Fibroblast of lung (primary cell): ENCODE results near the gene STMN1. TPM values are rescaled to one million over a fixed set of nuclear protein-coding genes. Genes with fewer than 3 reads are reported as not detected.

ENCODE experiments used
- DNase-seq, 2 donors: peaks; one replicate each; pipeline versions ENCODE4 v3.0.0 to v3.0.0-alpha.2; 2010; ENCODE audit warnings: low read depth in 2 of 2
- H2AFZ ChIP-seq: 2 replicates; pipeline ENCODE4 v1.5.1; 2012; ENCODE audit warnings: low read length, control low read depth, inconsistent platforms
- H3K27ac ChIP-seq: 2 replicates; pipeline ENCODE4 v1.5.1; 2011; ENCODE audit warnings: low read length, control low read depth; ENCODE audit not compliant: insufficient read depth
- H3K27me3 ChIP-seq: 2 replicates; pipeline ENCODE4 v1.5.1; 2011; ENCODE audit warnings: mild to moderate bottlenecking, low read length; ENCODE audit not compliant: control insufficient read depth, insufficient read depth
- H3K36me3 ChIP-seq: 2 replicates; pipeline ENCODE4 v1.5.1; 2011; ENCODE audit warnings: low read length; ENCODE audit not compliant: control insufficient read depth, insufficient read depth
- H3K4me1 ChIP-seq: 2 replicates; pipeline ENCODE4 v1.5.1; 2011; ENCODE audit warnings: low read length; ENCODE audit not compliant: control insufficient read depth, insufficient read depth; ENCODE audit errors: extremely low read depth
- H3K4me2 ChIP-seq: 2 replicates; pipeline ENCODE4 v1.5.1; 2011; ENCODE audit warnings: low read length, control low read depth; ENCODE audit not compliant: insufficient read depth; ENCODE audit errors: extremely low read depth
- H3K4me3 ChIP-seq, 4 experiments: fragments of 200-600 bp in 1 of 4; sonication (generic) in 1 of 4; replicated peaks in 1 of 4; 2 replicates each; pipeline ENCODE4 v1.5.1; 2011 to 2016; ENCODE audit warnings: low read length in 4 of 4, low read depth in 3 of 4, mild to moderate bottlenecking in 3 of 4, control low read depth in 2 of 4, inconsistent platforms in 1 of 4, mixed read lengths in 1 of 4; ENCODE audit not compliant: insufficient read depth in 1 of 4; ENCODE audit errors: control extremely low read depth in 1 of 4
- H3K79me2 ChIP-seq: 2 replicates; pipeline ENCODE4 v1.5.1; 2012; ENCODE audit warnings: mild to moderate bottlenecking, low read length, inconsistent platforms; ENCODE audit not compliant: control insufficient read depth, insufficient read depth
- H3K9ac ChIP-seq: 2 replicates; pipeline ENCODE4 v1.5.1; 2011; ENCODE audit warnings: mild to moderate bottlenecking, low read length, control low read depth; ENCODE audit not compliant: insufficient read depth
- H3K9me3 ChIP-seq: 2 replicates; pipeline ENCODE4 v1.5.1; 2012; ENCODE audit warnings: low read depth, low read length; ENCODE audit not compliant: control insufficient read depth, insufficient read depth
- H4K20me1 ChIP-seq: 2 replicates; pipeline ENCODE4 v1.5.1; 2011; ENCODE audit warnings: low read length; ENCODE audit not compliant: control insufficient read depth, insufficient read depth; ENCODE audit errors: extremely low read depth
- EZH2 ChIP-seq: IDR thresholded peaks from 2 replicates; pipeline ENCODE4 v1.5.1; 2012; ENCODE audit warnings: low read length, control low read depth, mild to moderate bottlenecking; ENCODE audit errors: missing control alignments
- polyA plus RNA-seq, 2 donors: library from polyadenylated mRNA; depleted of rRNA in 1 of 2; stranded (reverse) in 1 of 2; unstranded in 1 of 2; fragments of >200 nt; gene quantifications; 2 replicates each; pipeline ENCODE4 v1.2.1, GENCODE V29; 2011 to 2012; ENCODE audit warnings: missing spikeins in 1 of 2
- total RNA-seq: library from RNA; depleted of rRNA; stranded (reverse); fragments of >200 nt; gene quantifications from 2 replicates; pipeline ENCODE4 v1.2.1, GENCODE V29; 2014
- TF ChIP-seq, protein P1 (sequence below), 2 donors: IDR thresholded peaks in 1 of 2; conservative IDR thresholded peaks in 1 of 2; 1 replicate in 1 of 2; 2 replicates in 1 of 2; pipeline ENCODE4 v1.5.1; 2011 to 2012; ENCODE audit warnings: low read length in 2 of 2, control low read depth in 1 of 2, inconsistent platforms in 1 of 2, low read depth in 1 of 2, mild to moderate bottlenecking in 1 of 2

The STMN1 gene
- total and polyA plus RNA-seq, 2 donors (not counting 1 experiment from before 2014, with no cell fraction given) = 90.7 to 94.7 TPM

- Histone ChIP-seq H3K27me3 (no peaks in the 10 kb centered on the region), H2AFZ (no peak overlapping the region), H3K4me2 (no peak overlapping the region), H3K4me1 (no peaks in the 10 kb centered on the region), H3K36me3 (peaks cover under 1% of the 10 kb centered on the region), H3K27ac (no peak overlapping the region), H3K4me3 (no peak overlapping the region), H3K9ac (no peak overlapping the region), H3K79me2 (peaks cover 21% of the 10 kb centered on the region), H4K20me1 (no peaks in the 10 kb centered on the region), H3K9me3 (no peaks in the 10 kb centered on the region)
- TF ChIP-seq, protein P1, sequence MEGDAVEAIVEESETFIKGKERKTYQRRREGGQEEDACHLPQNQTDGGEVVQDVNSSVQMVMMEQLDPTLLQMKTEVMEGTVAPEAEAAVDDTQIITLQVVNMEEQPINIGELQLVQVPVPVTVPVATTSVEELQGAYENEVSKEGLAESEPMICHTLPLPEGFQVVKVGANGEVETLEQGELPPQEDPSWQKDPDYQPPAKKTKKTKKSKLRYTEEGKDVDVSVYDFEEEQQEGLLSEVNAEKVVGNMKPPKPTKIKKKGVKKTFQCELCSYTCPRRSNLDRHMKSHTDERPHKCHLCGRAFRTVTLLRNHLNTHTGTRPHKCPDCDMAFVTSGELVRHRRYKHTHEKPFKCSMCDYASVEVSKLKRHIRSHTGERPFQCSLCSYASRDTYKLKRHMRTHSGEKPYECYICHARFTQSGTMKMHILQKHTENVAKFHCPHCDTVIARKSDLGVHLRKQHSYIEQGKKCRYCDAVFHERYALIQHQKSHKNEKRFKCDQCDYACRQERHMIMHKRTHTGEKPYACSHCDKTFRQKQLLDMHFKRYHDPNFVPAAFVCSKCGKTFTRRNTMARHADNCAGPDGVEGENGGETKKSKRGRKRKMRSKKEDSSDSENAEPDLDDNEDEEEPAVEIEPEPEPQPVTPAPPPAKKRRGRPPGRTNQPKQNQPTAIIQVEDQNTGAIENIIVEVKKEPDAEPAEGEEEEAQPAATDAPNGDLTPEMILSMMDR (conservative IDR thresholded peaks at IDR 0.05 in 1 of 2, IDR thresholded peaks at IDR 0.05 in 1 of 2; ENCODE audit: low read depth in 1 of 2, low read length in 2 of 2) = no peak
- no peak for TF ChIP-seq EZH2
- no peak for DNase-seq
These were observed 1.9 kb upstream of the STMN1 start for GRCh38 chr1:25908161-25908560.

DNA sequence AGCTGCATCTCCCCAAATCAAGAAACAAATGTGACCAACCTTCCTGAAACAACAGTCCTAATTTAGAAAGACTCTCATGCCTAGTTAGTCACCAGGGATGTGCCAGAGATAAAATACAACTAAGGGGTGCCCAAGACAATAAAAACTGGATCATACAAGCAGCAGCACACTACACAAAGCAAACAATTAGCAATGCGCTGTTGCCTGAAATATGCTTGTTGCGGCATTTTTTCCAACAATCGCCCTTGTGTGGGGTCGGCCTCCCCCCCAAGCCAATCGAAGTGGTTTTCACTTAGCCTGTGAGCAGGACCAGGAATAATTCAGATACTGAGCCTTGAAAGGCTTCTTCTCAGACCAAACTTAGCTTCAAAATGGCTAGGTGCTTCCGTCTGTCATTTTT is 1.4 kb upstream of the STMN1 start:
- Histone ChIP-seq H4K20me1 (no peaks in the 10 kb centered on the region), H3K79me2 (peaks cover 26% of the 10 kb centered on the region), H3K4me1 (no peaks in the 10 kb centered on the region), H3K4me3 (no peak overlapping the region), H3K27ac (no peak overlapping the region), H3K9ac (no peak overlapping the region), H3K9me3 (no peaks in the 10 kb centered on the region), H2AFZ (no peak overlapping the region), H3K36me3 (peaks cover 1% of the 10 kb centered on the region), H3K27me3 (no peaks in the 10 kb centered on the region), H3K4me2 (no peak overlapping the region)
- DNase-seq = no peak
- TF ChIP-seq, protein P1 (conservative IDR thresholded peaks at IDR 0.05 in 1 of 2, IDR thresholded peaks at IDR 0.05 in 1 of 2; ENCODE audit: low read depth in 1 of 2, low read length in 2 of 2) = no peak
- no peak for TF ChIP-seq EZH2

GRCh38 chr1:25906644-25907300 is 553 bp upstream of the STMN1 start:
- Histone ChIP-seq H3K4me1 (no peaks in the 10 kb centered on the region), H3K9me3 (no peaks in the 10 kb centered on the region), H3K27me3 (no peaks in the 10 kb centered on the region), H3K9ac (no peak overlapping the region), H3K79me2 (peaks cover 30% of the 10 kb centered on the region), H3K4me2 (peak overlapping the region; percentile 77), H3K27ac (no peak overlapping the region), H4K20me1 (no peaks in the 10 kb centered on the region), H3K36me3 (peaks cover 1% of the 10 kb centered on the region), H3K4me3 (peak overlapping the region; percentile 49 to 85 (median 59)), H2AFZ (peak overlapping the region; percentile 77)
- TF ChIP-seq EZH2 = no peak
- TF ChIP-seq, protein P1 (conservative IDR thresholded peaks at IDR 0.05 in 1 of 2, IDR thresholded peaks at IDR 0.05 in 1 of 2; ENCODE audit: low read depth in 1 of 2, low read length in 2 of 2) = no peak
- no peak for DNase-seq
